RKO (cell line): ENCODE measurements around the gene RAE1.

Experiments
- DNase-seq: peaks from one replicate; pipeline ENCODE4 v3.0.0-alpha.2; 2016; ENCODE audit warnings: low spot score

The RAE1 gene

DNA sequence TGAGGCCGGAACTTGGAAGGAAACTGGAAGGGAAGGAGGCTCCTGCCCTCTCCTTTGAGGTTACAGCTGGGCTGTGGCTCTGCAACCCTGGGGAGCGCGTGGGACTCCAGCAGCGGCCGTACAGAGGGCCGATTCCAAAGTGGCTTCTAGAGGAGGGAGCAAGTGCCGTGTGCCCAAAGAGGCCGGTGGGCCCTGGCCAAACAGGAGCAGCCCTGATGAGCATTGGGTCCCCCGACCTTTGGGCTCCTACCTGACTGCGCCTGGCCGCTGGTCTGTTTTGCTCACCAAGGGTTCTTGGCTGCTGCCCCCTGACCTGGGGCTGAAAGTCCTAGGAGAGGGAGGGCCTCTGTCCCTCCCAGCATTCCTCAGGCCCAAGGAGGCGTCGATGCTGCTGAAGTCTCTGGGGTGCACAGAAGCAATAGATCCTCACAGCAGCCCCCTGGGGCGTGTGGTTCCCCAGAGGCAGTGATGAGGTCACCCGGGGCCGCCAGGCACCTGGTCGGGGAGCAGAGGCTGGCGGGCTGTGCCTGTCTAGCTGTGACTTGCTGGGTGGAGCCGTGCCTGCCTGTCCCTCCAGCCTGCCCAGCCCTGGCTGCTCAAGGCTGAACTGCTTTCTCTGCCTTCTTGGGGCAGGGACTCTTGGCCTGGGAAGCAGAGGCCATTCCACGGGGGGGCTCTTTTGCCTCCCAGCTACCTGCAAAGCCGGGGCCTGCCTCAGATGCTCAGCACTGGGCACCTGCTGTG lies 49.9 kb downstream of the RAE1 start:
- no peak for DNase-seq

DNA sequence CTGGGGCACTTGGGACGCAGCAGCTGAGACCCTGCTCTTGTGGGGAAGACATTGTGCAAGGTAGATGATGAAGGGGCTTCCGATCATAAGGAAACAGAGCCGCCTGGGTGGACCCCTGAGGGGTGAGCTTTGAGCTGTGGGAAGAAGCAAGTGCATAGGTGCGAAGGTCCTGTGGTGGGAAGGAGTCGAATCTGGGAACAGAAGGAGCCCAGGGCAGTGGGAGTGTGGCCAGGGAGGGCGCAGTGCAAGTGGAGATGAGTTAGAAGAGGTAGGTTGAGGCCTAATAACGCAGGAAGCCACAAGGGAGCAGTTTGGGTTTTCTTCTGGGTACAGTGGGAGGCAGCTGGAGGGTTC lies 50.5 kb downstream of the RAE1 start:
- DNase-seq = no peak

DNA sequence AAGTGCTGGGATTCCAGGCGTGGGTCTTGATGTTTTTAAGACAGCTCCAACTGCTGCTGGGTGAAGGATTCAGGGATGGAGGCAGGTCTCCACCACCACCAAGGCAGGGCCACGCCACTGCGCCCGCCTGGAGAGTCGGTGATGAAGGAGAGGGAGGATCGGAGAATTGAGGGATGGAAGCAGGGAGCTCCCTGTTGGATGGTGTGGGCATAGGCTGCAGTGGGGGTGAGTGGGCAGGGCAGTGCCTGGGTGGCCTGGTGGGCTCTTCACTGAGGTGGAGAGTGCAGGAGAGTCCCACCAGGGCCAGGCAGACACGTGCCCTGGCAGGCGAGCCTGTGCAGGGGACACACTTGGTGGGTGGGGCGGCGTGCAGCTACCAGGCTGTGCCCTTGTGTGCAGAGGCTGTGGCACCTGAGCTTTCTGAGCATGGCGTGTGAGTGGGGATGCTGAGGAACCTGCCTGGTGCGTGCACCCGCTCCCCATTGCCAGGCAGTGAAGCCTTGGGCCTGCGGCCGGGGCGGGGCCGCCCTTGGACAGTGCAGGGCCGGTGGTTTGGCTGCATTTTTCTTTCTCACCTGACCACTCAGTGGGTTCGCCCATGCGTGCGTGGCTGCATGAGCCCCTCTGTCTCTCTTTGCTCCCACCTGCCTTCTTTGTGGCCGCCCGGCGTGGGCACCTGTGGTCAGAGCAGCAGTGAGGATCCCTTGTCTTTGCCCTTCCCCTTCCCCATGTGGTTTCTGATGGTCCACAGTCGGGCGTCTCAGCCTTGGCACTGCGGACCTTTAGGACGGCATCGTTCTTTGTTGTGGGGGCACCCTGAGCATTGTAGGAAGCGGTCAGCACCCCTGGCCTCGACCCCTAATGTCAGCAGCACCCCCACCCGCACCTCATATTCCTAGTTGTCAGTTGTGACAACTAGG lies 51.4 kb downstream of the RAE1 start:
- DNase-seq = no peak

DNA sequence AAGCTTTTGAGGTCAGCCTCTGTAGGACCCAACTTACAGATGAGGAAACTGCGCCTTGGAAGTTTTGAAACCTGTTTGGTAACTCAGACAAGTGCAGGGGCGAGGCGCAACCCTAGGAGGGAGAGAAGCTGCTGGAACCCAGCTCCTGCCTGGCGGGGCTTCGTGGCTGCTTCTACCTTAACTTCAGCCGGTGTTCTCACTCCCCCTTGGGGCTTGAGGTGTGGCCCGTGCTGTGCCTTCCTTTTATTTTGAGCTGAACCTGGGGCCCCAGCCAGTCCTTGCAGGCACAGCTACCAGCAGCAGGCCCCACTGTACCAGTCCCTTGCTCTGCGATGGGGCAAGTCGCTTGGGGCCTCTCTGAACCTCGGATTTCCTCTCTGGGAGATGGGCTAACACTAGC lies 52.2 kb downstream of the RAE1 start:
- DNase-seq = no peak

DNA sequence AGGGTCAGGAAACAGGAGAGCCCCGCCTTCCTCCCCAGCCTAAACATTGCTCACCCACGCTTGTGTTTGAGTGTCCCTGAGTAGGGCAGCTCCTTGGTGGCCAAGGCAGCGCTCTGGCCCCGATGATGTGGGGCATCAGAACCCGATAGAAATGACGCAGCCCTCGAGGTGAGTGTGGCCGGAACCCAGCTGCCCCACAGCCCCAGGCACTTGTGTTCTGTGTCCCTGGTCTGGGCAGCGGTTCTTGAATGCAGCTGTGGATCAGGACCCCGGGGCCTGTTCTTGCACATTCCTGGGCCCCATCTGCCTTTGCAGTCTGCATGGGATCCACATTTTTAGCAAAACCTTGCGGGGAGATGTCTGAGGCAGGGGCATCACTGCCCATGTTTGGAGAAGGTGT lies 53.0 kb downstream of the RAE1 start:
- DNase-seq = no peak

DNA sequence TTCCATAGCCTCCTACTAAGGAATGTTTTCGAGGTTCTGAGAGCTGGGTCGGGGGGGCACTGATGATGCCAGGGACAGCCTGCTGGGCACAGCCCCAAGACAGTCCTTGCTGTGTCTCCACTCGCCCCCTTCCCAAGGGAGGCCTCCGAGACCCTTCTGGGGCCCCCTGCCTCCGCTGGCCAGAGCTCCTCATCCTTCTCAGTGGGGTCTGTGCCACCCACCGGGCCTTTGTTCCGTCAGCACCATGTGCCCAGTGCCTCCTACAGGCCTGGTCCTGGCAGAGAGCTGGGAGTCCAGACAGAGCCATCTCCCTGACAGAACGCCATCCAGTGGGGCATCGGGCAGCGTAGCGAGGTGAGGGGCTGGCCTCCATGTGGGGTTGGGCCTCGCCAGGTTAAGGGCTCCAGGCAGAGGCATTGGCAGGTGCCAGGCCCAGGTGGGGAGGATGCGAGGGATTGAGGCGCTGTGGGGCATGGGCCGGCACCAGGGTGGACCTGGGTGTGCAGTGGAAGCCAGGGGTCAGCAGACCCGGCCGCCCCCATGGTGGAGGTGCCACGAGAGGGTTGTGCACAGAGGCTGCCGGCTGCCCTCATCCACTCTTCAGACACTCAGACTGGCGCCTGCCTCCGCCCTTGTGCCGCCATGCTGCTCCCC lies 53.5 kb downstream of the RAE1 start:
- no peak for DNase-seq

DNA sequence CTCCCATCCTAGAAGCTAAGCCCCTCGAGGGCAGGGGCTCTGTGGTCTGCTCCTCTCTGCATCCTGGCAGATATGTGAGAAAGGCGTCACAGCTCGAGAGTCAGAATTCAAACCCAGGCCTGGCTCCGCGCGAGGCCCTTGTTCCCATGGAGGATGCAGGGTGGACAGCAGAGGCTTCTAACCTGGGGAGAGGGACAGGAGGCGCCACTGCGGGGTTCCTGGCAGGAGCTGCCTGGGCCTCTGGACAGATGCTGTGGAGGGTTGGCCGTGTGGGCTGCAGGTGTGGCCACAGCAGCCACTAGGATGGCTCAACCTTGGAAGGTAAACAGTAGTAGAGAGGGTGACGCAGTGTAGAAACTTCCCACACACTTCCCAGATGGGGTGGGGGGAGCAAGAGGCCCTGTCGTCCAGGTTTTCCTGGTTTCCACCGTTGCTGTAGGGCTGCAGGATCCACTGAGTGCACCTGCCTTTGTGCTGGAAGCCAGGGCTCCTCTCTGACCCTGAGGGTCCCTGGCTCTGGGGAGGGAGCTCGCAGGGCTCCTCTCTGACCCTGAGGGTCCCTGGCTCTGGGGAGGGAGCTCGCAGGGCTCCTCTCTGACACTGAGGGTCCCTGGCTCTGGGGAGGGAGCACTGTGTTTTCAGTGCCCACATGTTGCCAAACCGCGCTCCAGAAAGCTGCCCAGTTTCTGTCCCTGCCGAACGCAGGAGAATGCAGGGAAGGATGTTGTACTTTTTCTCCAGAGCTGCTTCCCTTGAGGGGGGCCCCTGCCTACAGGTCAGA lies 54.4 kb downstream of the RAE1 start:
- no peak for DNase-seq

DNA sequence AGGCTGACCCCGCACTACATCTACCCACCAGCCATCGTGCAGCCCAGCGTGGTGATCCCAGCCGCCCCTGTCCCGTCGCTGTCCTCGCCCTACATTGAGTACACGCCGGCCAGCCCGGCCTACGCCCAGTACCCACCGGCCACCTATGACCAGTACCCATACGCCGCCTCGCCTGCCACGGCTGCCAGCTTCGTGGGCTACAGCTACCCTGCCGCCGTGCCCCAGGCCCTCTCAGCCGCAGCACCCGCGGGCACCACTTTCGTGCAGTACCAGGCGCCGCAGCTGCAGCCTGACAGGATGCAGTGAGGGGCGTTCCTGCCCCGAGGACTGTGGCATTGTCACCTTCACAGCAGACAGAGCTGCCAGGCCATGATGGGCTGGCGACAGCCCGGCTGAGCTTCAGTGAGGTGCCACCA lies 56.5 kb downstream of the RAE1 start:
- no peak for DNase-seq

DNA sequence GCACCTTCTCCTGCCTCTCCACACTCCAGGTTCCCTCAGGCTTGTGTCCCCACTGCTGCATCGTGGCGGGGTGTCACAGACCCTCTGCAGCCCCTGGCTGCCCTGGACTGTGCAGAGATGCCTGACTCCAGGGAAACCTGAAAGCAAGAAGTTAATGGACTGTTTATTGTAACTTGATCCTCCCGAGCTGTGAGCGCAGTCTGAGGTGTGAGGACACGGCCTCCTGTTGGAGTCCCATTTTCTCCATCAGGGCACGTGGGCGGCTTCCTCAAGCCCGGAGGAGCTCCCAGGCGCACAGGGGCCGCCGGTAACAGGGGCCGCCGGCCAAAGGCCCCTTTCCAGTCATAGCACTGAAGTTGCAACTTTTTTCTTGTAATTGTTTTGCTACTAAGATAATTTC lies 57.1 kb downstream of the RAE1 start:
- no peak for DNase-seq

DNA sequence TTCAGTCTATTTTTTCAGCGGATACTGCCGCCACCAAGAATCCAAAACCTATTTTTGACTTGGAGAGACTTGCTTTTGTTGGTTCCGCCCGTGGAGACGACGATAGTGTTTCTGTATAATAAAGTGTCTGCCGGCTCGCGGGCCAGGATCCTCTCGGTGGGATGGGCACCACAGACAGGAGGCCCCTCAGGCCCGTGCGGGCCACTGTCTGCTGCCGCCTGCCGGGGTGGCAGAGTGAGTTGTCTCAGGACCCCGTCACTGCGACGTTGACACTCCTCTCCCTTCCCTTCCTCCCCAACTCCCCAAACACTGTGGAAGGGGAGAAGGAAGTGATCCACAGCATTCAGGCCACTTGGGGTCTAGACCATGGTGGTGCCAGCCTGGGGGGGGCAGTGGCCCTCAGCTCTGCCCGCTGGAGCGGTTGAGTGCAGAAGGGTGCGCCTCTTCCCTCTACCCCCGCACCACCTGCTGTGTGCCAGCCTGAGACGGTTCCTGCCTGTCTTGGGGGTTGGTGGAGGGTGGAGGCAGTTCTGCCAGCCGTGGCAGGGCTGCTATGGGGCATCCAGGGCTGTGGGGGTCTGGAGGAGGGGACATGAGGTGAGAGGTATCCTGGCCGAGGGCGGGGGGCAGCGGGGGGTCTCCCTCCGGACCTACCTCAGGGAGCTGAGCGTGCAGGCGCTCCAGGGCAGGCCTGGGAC lies 57.6 kb downstream of the RAE1 start:
- no peak for DNase-seq

DNA sequence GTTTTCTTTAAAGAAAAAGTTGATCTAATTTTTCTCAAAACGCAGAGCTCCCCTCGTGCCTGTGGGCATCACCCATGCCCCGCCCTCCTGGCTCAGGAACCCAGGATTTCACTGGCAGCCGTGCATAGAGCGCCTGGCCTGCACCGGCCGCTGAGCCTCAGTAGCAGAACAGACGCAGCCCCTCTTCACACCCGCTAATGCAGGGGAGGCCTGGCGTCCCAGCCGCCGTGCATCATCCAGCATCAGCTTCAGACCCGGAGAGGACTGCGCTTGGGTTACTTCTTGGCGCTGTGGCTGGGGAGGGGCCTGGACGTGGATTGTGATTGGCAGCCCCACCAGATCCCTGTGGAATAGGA lies 58.2 kb downstream of the RAE1 start:
- no peak for DNase-seq

DNA sequence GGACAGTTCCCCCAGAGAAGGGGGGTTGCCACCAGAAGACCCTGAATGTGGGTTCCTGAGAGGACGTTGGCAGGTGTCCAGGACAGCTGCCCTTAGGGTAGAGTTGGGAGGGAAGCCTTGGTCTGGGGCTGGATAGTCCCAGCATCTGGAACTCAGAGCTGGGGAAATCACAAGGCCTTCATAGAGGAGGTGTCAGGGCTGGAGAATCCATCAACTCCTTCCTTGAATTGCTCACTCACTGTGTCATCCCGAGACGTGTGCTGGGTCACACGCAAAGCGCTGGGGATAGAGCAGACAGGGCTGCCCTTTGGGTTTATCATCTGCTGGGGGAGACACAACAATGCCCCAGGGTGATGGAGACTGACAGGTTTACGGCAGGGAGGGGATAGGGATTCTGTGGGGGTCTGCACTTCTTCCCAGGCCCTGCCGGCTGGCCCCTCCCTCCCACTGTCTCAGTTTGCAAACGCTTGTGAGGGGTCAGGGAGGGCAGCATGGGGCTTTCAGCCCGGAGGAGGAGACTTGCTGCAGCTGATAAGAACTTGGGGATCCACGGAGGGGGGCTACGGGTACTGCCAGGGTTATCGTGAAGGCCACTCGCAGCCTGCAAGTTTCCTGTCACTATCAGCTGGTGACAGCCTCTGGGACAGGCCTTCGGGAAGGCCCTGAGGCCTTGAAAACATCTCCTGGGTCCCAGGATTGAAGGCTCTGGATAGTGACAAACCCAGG lies 58.8 kb downstream of the RAE1 start:
- DNase-seq = peak; percentile 34

DNA sequence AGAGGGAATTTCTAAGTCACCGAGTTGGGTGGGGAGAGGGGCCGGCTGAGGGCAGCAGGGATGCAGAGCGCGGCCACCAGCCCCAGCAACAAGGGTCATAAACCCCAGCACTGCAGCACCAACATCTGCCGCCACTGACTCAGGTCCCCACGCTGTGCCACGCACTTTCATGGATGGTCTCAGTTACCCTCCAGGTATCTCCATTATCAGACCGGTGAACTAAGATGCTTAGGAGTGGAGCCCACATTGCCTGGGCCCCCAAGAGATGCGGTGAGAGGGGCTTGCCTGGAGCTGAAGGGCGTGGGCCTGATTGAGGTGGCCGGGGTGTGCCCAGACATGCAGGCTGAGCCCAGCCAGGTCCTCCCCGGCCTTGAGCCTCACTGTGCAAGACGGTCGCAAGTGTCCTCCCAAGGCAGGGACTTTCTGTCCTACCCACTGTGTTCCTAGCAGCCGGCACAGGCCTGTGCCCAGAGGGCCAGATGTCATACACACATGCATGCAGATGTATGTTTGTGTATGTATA lies 59.4 kb downstream of the RAE1 start:
- no peak for DNase-seq

DNA sequence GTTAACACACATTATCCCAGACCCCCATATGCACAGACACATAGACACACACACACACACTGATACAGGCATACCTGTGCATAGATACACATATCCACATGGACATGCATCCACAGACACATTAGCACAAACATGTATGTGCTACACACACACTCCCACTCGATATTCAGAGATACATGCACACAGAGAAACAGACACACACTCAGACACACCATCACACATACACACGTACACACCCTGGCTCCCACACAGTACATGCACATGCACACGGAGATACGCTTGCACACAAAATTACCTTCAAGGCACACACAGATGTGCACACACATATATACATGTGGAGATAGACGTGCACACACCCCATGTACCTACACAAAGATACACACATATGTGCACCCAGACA lies 59.9 kb downstream of the RAE1 start:
- DNase-seq = no peak

DNA sequence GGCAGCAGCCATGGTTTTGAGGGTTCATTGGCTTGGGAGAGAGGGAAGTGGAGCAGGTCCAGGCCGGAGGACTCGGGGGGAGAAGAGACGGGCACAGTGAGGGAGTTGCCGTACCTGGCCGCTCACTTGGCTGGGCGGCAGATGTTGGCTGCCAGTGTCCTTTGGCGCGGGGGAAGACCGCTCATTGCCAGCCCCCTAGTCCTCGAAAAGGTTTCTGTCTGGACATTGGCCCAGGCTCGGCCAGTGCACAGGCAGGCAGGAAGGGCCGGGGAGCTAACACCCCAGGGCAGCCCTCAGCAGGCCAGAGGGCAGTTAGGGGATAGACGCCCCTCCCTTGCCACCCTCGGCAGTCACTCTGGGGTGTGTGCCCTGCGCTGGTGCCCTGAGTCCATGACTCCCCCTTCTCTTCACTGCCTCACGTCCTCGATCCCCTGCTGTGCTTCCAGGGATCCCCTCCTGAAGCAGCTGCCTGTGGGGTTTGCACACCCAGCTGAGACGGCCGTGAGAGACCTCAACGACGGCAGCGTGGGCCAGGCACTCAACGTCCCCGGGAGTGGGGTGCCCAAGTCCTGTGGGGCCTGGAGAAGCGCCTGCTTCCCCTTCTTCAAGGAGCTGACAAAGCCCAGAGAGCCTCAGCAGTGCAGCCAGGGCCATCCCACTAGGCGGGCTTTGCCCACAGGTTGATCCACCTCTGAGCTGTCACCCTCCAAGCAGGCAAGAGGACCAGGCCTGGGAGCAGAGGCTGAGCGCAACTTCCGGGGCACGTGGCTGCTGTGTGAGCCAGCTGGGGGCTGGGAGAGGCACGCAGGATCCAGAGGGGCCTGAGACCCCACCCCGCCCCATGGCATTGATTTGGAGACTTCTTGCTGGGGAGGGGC lies 60.6 kb downstream of the RAE1 start:
- no peak for DNase-seq

DNA sequence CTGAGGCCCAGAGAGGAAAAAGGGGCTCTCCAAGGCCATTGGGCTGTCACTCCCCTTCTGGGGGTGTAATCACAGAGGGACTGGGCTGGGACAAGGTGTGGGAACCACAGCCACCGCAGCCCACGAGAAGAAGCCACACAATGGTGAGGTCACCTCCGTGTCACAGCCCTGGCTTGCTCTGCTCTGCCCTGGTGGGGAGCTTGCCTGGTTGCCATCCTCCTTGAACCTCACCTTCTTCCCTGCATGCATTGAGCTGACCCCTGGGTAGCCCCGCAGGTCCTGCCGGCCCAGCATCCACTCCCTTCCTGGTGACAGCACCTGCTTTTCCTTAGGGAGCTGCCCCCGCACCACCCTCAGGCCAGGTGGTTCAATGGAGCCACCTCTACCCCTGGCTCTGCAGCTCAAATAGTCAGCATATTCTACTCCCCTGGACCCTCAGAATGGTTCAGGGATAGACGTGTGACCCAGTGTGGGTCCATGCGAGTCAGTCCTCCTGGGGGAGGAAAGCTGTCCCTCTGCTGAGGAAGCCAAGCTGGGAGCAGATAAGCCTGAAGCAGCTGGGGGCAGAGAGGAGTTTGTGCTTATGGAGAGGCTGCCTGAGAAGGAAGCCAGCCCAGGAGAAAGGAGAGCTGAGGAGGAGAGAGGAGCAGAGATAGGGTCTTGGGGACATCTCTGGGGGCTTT lies 61.4 kb downstream of the RAE1 start:
- DNase-seq = no peak

DNA sequence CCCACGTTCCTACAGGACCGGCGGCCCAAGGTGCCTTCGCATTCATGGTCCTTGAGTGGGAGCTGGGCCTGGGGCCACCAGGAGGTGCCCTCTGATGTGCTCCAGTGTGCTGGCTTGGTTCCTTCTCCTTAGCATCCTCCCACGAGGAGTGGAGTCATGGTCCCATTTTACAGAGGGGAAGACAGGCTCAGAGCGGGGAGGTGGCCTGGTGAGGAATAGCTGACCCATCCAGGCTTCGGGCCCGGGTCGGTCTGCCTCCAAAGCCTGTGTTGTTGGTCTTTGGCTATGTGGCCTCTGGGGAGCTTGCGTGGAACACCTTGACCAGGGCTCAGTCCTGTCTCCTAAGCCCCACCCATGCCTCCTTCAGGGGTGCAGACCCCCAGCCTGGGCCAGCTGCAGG lies 62.9 kb downstream of the RAE1 start:
- no peak for DNase-seq

DNA sequence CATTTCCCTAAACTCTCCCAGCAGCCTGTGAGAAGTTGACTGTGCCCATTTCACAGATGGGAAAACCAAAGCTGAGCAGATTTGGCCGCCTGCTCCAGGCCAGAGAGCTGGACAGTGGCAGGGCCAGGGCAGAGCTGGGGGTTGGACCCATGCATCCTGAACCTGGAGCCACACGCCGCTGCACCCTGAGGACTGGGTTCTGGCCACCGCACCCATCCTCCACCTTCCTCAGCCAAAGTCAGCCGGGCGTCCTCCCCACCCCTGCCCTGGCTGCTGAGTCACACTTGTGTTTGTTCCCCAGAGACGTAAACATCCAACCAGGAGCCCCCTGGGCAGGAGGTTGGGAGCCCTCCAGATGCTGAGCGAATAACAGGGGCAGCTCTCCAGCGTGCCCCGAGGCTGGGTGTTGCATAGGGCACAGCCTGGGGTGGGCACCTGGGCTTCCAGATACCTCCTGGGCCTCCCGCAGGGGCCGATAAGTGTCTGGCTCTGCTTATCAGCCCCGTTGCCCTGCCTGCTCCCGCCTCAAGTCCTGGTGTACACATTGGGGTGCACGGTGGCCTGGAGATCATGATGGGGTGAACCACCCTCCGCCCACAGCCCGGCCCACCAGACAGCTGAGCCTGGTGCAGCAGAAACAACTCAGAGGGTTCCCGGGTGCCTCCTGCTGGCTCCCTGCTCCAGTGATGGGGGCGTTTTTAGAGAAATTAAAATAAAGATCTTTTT lies 64.0 kb downstream of the RAE1 start:
- DNase-seq = no peak
